Fibroblast of mammary gland (primary cell): ENCODE results near the gene PCBP4.

Source experiments
- DNase-seq: peaks from one replicate; pipeline ENCODE4 v3.0.0-alpha.2; 2010; ENCODE audit warnings: low read depth
- H3K4me3 ChIP-seq: 2 replicates; pipeline ENCODE4 v1.5.1; 2011; ENCODE audit warnings: low read depth, mild to moderate bottlenecking, low read length, moderate library complexity; ENCODE audit not compliant: control insufficient read depth
- TF ChIP-seq, protein P1 (sequence below): conservative IDR thresholded peaks from 2 replicates; pipeline ENCODE4 v1.5.1; 2011; ENCODE audit warnings: low read depth, low read length, inconsistent platforms; ENCODE audit not compliant: control insufficient read depth, insufficient read depth

The PCBP4 gene

DNA sequence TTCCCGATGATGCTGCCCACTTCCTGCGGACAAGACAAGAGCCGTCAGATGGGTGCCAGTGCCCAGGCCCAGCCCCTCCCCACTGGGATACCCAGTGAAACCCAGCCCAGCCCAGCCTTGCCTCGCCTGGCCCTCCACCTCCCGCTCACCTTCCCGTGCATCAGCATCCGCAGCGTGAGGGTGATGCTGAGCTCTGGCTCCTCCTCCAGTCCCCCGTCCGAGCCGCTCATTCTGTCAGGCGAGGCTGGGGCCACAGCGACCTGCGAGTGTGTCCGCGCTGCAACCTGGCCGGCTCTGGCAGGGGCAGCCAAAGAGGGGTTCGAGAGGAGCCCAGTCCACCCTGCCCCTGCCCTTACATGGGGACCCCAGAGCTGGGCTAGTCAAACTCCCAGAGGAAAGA is 6.2 kb downstream of the PCBP4 start:
- TF ChIP-seq, protein P1, sequence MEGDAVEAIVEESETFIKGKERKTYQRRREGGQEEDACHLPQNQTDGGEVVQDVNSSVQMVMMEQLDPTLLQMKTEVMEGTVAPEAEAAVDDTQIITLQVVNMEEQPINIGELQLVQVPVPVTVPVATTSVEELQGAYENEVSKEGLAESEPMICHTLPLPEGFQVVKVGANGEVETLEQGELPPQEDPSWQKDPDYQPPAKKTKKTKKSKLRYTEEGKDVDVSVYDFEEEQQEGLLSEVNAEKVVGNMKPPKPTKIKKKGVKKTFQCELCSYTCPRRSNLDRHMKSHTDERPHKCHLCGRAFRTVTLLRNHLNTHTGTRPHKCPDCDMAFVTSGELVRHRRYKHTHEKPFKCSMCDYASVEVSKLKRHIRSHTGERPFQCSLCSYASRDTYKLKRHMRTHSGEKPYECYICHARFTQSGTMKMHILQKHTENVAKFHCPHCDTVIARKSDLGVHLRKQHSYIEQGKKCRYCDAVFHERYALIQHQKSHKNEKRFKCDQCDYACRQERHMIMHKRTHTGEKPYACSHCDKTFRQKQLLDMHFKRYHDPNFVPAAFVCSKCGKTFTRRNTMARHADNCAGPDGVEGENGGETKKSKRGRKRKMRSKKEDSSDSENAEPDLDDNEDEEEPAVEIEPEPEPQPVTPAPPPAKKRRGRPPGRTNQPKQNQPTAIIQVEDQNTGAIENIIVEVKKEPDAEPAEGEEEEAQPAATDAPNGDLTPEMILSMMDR = no peak
- DNase-seq = no peak
- no peak overlapping the region for H3K4me3 ChIP-seq

DNA sequence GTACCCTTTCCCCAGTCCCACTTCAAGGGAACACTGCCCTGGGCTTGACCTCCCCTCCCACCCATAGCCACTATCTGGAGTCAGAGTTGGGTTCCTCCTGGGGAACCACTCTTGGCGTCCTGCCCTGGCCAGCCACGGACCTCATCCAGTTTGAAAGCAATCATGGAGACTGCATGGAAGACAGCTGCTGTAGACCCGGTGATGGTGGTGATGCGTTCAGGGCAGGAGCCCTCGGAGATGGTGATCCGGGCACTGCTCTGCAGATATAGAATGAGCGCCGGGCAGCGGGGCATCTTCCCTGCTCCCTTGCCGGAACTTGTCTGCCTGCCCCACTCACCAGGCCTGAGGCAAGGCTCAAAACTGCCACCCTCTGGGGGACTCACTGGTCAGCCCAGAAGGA is 6.9 kb downstream of the PCBP4 start:
- H3K4me3 ChIP-seq = no peak overlapping the region
- TF ChIP-seq, protein P1 = no peak
- DNase-seq = no peak

DNA sequence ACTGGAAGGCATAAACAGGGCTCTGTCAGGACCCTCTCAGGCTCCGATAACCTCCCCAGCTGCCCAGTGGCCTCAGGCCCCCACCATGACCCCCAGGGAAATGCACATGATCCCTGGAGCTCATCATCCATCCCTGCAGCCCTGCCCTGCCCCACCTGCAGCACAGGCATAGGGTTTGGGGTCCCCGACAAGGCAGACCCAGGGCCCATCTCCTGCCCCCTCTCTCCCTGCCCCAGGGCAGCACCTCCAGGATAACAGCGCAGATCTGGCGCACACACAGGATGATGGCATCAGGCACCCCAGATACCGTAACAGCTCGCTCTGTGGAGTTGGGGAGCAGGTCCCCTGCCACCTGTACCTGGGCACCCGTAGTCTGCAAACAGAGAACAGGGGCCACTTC is 7.6 kb downstream of the PCBP4 start:
- no peak for DNase-seq
- no peak overlapping the region for H3K4me3 ChIP-seq
- TF ChIP-seq, protein P1 = no peak

DNA sequence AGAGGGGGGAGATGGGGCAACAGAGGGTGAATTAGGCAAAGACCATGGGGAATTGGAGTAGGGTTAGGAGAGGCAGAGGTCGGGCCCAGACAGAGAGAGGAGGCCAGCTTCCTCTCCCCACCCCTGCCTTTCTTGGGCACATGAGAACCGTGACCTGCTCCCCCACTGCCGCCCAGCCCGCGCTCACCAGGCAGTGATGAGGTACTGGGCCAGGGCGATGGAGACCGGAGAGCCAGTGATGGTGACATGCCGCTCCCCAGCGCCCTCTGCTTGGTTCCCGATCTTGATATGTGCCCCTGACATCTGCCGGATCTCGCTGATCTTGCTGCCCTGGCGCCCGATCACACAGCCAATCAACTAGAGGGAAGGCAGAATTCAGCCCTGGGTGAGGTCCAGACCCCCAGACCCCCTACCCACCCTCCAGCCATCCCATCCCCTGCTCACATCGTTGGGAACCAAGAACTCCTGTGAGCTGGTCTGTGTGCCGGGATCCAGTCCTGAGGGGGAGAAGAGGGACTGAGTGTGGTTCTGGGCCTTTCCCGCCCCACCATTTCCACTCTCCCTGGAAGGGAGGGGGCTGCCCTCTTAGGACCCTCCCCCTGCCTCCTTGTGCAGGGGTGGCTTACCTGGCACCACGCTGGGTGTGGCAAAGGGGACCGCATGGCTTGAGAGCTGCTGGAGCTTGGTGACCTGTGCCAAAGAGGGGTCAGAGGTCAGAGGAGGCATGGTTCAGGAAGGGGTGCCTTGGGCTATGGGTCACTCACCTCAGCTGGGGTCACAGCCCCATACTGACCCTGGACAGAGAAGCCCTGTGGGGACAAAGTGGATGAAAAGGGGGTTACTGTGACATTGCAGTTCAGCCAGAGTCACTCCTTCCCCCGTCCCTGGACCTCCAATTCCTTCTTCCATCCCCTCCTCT is 8.4 kb downstream of the PCBP4 start:
- H3K4me3 ChIP-seq = no peak overlapping the region
- no peak for DNase-seq
- TF ChIP-seq, protein P1 = no peak

DNA sequence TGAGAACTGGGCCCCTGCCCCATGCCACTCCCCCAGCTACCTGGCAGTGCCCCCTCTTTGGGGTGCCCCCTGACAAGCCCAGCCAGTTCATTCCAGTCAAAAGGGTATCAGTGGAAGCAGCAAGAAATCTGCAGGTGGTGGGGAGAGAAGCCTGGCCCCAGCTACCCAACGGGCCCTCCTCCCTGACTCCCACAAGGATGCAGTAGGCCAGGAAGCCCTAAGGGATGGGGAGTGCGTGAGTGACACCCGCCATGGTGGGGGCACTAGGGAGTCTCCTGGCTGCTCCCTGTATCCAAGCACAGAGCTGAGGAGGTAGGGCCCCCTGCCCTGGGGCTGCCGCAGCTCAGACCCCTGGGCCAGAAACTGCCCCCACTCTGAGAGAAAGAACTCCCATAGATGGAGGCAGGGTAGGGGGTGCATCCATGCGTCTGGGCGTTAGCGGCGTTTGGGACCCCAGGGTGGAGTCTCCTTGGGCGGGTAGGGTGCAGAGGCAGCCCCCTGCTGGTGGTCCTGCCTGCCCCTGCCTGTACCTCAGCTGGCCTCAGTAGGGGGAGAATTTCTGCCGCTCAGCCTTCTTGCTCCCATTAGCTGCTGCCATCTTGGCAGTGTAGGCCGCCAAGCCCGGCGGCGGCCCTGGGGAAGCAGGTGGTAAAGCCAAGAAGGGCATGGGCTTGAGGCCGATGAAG is 9.6 kb downstream of the PCBP4 start:
- DNase-seq = no peak
- H3K4me3 ChIP-seq = no peak overlapping the region
- TF ChIP-seq, protein P1 = no peak

DNA sequence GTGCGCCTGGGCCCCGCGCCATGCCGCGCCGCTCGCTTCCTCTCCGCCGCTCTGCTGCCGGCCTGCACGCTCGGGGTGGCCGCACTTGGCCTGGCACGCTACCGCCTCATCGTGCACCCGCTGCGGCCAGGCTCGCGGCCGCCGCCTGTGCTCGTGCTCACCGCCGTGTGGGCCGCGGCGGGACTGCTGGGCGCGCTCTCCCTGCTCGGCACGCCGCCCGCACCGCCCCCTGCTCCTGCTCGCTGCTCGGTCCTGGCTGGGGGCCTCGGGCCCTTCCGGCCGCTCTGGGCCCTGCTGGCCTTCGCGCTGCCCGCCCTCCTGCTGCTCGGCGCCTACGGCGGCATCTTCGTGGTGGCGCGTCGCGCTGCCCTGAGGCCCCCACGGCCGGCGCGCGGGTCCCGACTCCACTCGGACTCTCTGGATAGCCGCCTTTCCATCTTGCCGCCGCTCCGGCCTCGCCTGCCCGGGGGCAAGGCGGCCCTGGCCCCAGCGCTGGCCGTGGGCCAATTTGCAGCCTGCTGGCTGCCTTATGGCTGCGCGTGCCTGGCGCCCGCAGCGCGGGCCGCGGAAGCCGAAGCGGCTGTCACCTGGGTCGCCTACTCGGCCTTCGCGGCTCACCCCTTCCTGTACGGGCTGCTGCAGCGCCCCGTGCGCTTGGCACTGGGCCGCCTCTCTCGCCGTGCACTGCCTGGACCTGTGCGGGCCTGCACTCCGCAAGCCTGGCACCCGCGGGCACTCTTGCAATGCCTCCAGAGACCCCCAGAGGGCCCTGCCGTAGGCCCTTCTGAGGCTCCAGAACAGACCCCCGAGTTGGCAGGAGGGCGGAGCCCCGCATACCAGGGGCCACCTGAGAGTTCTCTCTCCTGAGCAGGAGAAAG is 11.1 kb downstream of the PCBP4 start:
- DNase-seq = peak; percentile 45
- H3K4me3 ChIP-seq = no peak overlapping the region
- TF ChIP-seq, protein P1 = peak; percentile 29
